ENCODE measurements around the gene TMPRSS9. TPM values are rescaled to one million over a fixed set of nuclear protein-coding genes. Genes with fewer than 3 reads are reported as not detected.

The TMPRSS9 gene
- total RNA-seq, 3 donors from 2014 or later (not counting 1 experiment from before 2014, with no cell fraction given) = not detected

GRCh38 chr19:2398735-2399305 lies 38.8 kb downstream of the TMPRSS9 start:
- H3K36me3 ChIP-seq (ENCODE audit: control insufficient read depth, insufficient read depth, low read length) = no peaks in the 10 kb centered on the region
- H3K27ac ChIP-seq (ENCODE audit: low read length) = no peak overlapping the region
- ATAC-seq = no peak
- H3K4me3 Mint-ChIP-seq = no peak overlapping the region
- H3K4me3 ChIP-seq (ENCODE audit: low read length) = no peak overlapping the region
- no peaks in the 10 kb centered on the region for H3K36me3 Mint-ChIP-seq
- TF ChIP-seq CTCF (IDR thresholded peaks at IDR 0.05) = no peak
- WGBS (ENCODE audit: insufficient coverage) = 88% methylated on average over 14 of the region's 14 CpGs
- H3K27me3 ChIP-seq (ENCODE audit: control insufficient read depth, insufficient read depth, low read length) = no peaks in the 10 kb centered on the region
- H3K4me1 ChIP-seq (ENCODE audit: control insufficient read depth, insufficient read depth, low read length) = peaks cover 14% of the 10 kb centered on the region
- H3K27me3 Mint-ChIP-seq (ENCODE audit: low read depth in 2 of 2) = no peaks in the 10 kb centered on the region
- H3K27ac Mint-ChIP-seq = no peak overlapping the region
- H3K9me3 Mint-ChIP-seq = no peaks in the 10 kb centered on the region
- intact Hi-C loops (cut with micrococcal nuclease) = no loop called here
- H3K9me3 ChIP-seq (ENCODE audit: control insufficient read depth, insufficient read depth, low read length) = no peaks in the 10 kb centered on the region
- no peak for DNase-seq
- H3K4me1 Mint-ChIP-seq = no peaks in the 10 kb centered on the region

DNA sequence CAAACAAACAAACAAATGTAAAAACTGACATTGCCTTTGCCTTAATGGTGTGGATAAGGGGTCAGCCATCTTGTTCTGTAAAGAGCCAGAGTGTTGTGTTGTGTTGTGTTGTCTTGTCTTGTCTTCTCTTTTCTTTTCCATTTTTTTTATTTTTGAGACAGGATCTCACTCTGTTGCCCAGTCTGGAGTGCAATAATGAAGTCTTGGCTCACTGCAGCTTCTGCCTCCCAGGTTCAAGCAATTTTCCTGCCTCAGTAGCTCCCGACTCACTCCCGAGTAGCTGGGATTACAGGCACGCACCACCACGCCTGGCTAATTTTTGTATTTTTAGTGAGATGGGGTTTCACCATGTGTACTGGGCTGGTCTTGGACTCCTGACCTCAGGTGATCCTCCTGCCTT lies 39.5 kb downstream of the TMPRSS9 start:
- Mint-ChIP-seq H3K36me3 (no peaks in the 10 kb centered on the region), H3K27me3 (ENCODE audit: low read depth in 2 of 2) (no peaks in the 10 kb centered on the region), H3K4me1 (no peaks in the 10 kb centered on the region), H3K27ac (no peak overlapping the region), H3K4me3 (no peak overlapping the region), H3K9me3 (no peaks in the 10 kb centered on the region)
- no peak for TF ChIP-seq CTCF (IDR thresholded peaks at IDR 0.05)
- 95% methylated on average over 4 of the region's 4 CpGs for WGBS (ENCODE audit: insufficient coverage)
- DNase-seq (no peak), ATAC-seq (no peak)
- Histone ChIP-seq H3K27me3 (ENCODE audit: control insufficient read depth, insufficient read depth, low read length) (no peaks in the 10 kb centered on the region), H3K4me1 (ENCODE audit: control insufficient read depth, insufficient read depth, low read length) (peaks cover 9% of the 10 kb centered on the region), H3K9me3 (ENCODE audit: control insufficient read depth, insufficient read depth, low read length) (no peaks in the 10 kb centered on the region), H3K36me3 (ENCODE audit: control insufficient read depth, insufficient read depth, low read length) (no peaks in the 10 kb centered on the region), H3K4me3 (ENCODE audit: low read length) (no peak overlapping the region), H3K27ac (ENCODE audit: low read length) (no peak overlapping the region)
- intact Hi-C loops (cut with micrococcal nuclease) = no loop called here

DNA sequence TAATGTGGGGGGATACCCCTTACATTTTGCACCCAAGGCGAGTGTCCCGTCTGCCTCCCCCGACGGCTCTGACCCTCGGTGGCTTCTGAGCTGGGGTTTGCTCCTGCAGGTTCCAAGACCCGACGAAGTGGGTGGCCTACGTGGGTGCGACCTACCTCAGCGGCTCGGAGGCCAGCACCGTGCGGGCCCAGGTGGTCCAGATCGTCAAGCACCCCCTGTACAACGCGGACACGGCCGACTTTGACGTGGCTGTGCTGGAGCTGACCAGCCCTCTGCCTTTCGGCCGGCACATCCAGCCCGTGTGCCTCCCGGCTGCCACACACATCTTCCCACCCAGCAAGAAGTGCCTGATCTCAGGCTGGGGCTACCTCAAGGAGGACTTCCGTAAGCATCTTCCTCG lies 48.2 kb downstream of the TMPRSS9 start:
- H3K4me3 ChIP-seq (ENCODE audit: low read length) = no peak overlapping the region
- H3K9me3 ChIP-seq (ENCODE audit: control insufficient read depth, insufficient read depth, low read length) = no peaks in the 10 kb centered on the region
- H3K27ac Mint-ChIP-seq = no peak overlapping the region
- DNase-seq (no peak), ATAC-seq (no peak)
- intact Hi-C loops (cut with micrococcal nuclease) = no loop called here
- no peaks in the 10 kb centered on the region for H3K27me3 Mint-ChIP-seq (ENCODE audit: low read depth in 2 of 2)
- H3K4me1 Mint-ChIP-seq = no peaks in the 10 kb centered on the region
- no peak overlapping the region for H3K27ac ChIP-seq (ENCODE audit: low read length)
- WGBS (ENCODE audit: insufficient coverage) = 94% methylated on average over 25 of the region's 25 CpGs
- no peaks in the 10 kb centered on the region for H3K9me3 Mint-ChIP-seq
- no peaks in the 10 kb centered on the region for H3K36me3 Mint-ChIP-seq
- H3K36me3 ChIP-seq (ENCODE audit: control insufficient read depth, insufficient read depth, low read length) = no peaks in the 10 kb centered on the region
- no peak overlapping the region for H3K4me3 Mint-ChIP-seq
- no peaks in the 10 kb centered on the region for H3K4me1 ChIP-seq (ENCODE audit: control insufficient read depth, insufficient read depth, low read length)
- no peak for TF ChIP-seq CTCF (IDR thresholded peaks at IDR 0.05)
- H3K27me3 ChIP-seq (ENCODE audit: control insufficient read depth, insufficient read depth, low read length) = no peaks in the 10 kb centered on the region

GRCh38 chr19:2409352-2409912 lies 49.4 kb downstream of the TMPRSS9 start:
- 95% methylated on average over 6 of the region's 7 CpGs for WGBS (ENCODE audit: insufficient coverage)
- Mint-ChIP-seq H3K36me3 (no peaks in the 10 kb centered on the region), H3K27ac (no peak overlapping the region), H3K27me3 (ENCODE audit: low read depth in 2 of 2) (no peaks in the 10 kb centered on the region), H3K4me1 (no peaks in the 10 kb centered on the region), H3K9me3 (no peaks in the 10 kb centered on the region), H3K4me3 (no peak overlapping the region)
- H3K9me3 ChIP-seq (ENCODE audit: control insufficient read depth, insufficient read depth, low read length) = no peaks in the 10 kb centered on the region
- no peak overlapping the region for H3K4me3 ChIP-seq (ENCODE audit: low read length)
- H3K4me1 ChIP-seq (ENCODE audit: control insufficient read depth, insufficient read depth, low read length) = no peaks in the 10 kb centered on the region
- intact Hi-C loops (cut with micrococcal nuclease) = no loop called here
- ATAC-seq (no peak), DNase-seq (no peak)
- TF ChIP-seq CTCF (IDR thresholded peaks at IDR 0.05) = no peak
- no peaks in the 10 kb centered on the region for H3K27me3 ChIP-seq (ENCODE audit: control insufficient read depth, insufficient read depth, low read length)
- no peak overlapping the region for H3K27ac ChIP-seq (ENCODE audit: low read length)
- no peaks in the 10 kb centered on the region for H3K36me3 ChIP-seq (ENCODE audit: control insufficient read depth, insufficient read depth, low read length)

All from natural killer cell (primary cell).